ENCODE data around the gene IMMP2L. TPM values are rescaled to one million over a fixed set of nuclear protein-coding genes. Genes with fewer than 3 reads are reported as not detected.

The IMMP2L gene
- polyA plus RNA-seq, 1 donor (not counting 4 experiments of a cell fraction or from before 2014, with no cell fraction given), result 14.1 TPM

- Histone ChIP-seq H3K4me3 (ENCODE audit: control insufficient read depth in 2 of 3, extremely low read depth in 1 of 3, insufficient read depth in 2 of 3, low read depth in 1 of 3, low read length in 3 of 3) (no peak overlapping the region), H3K79me2 (ENCODE audit: control insufficient read depth, insufficient read depth, low read length) (no peaks in the 10 kb centered on the region), H4K20me1 (ENCODE audit: control insufficient read depth, extremely low read depth, insufficient read depth, low read length) (no peaks in the 10 kb centered on the region), H3K9me3 (ENCODE audit: control insufficient read depth, low read depth, low read length) (no peaks in the 10 kb centered on the region), H3K27ac (ENCODE audit: control insufficient read depth, insufficient read depth, low read length) (no peak overlapping the region), H3K9me1 (ENCODE audit: control insufficient read depth, extremely low read depth, insufficient read depth, low read length) (peaks cover 2% of the 10 kb centered on the region), H3K27me3 (ENCODE audit: control insufficient read depth, extremely low read depth, insufficient read depth, low read length) (no peaks in the 10 kb centered on the region), H2AFZ (ENCODE audit: control insufficient read depth, low read length) (no peak overlapping the region), H3K4me1 (ENCODE audit: control insufficient read depth, extremely low read depth, insufficient read depth, low read length) (no peaks in the 10 kb centered on the region), H3K4me2 (ENCODE audit: control insufficient read depth, extremely low read depth, insufficient read depth, low read depth, low read length) (no peak overlapping the region), H3K36me3 (ENCODE audit: control insufficient read depth in 2 of 2, extremely low read depth in 1 of 2, insufficient read depth in 2 of 2, low read length in 2 of 2) (no peaks in the 10 kb centered on the region), H3K9ac (ENCODE audit: control insufficient read depth, extremely low read depth, insufficient read depth, low read length) (no peak overlapping the region)
- no peak for FAIRE-seq
- TF ChIP-seq EZH2 (IDR thresholded peaks at IDR 0.05; ENCODE audit: low read length) (no peak), CTCF (optimal IDR thresholded peaks at IDR 0.05 in 1 of 3, IDR thresholded peaks at IDR 0.05 in 1 of 3, conservative IDR thresholded peaks at IDR 0.05 in 1 of 3; ENCODE audit: extremely low read depth in 1 of 3, insufficient read depth in 2 of 3, low read length in 3 of 3) (no peak)
- DNase-seq (ENCODE audit: low read depth, low spot score), result no peak
- dilution Hi-C loops (cut with MboI; ENCODE audit: extremely low pct_ligation_motif_present, low sequenced_read_pairs), result no loop called here
These were observed 320.0 kb downstream of the IMMP2L start for GRCh38 chr7:111242141-111242755.

- TF ChIP-seq CTCF (optimal IDR thresholded peaks at IDR 0.05 in 1 of 3, IDR thresholded peaks at IDR 0.05 in 1 of 3, conservative IDR thresholded peaks at IDR 0.05 in 1 of 3; ENCODE audit: extremely low read depth in 1 of 3, insufficient read depth in 2 of 3, low read length in 3 of 3) (no peak), EZH2 (IDR thresholded peaks at IDR 0.05; ENCODE audit: low read length) (no peak)
- H3K9me3 ChIP-seq (ENCODE audit: control insufficient read depth, low read depth, low read length), result no peaks in the 10 kb centered on the region
- no peak overlapping the region for H3K9ac ChIP-seq (ENCODE audit: control insufficient read depth, extremely low read depth, insufficient read depth, low read length)
- no peak overlapping the region for H2AFZ ChIP-seq (ENCODE audit: control insufficient read depth, low read length)
- H3K9me1 ChIP-seq (ENCODE audit: control insufficient read depth, extremely low read depth, insufficient read depth, low read length), result peaks cover 2% of the 10 kb centered on the region
- H3K4me3 ChIP-seq (ENCODE audit: control insufficient read depth in 2 of 3, extremely low read depth in 1 of 3, insufficient read depth in 2 of 3, low read depth in 1 of 3, low read length in 3 of 3), result no peak overlapping the region
- no peaks in the 10 kb centered on the region for H3K79me2 ChIP-seq (ENCODE audit: control insufficient read depth, insufficient read depth, low read length)
- FAIRE-seq (no peak), DNase-seq (ENCODE audit: low read depth, low spot score) (no peak)
- H3K36me3 ChIP-seq (ENCODE audit: control insufficient read depth in 2 of 2, extremely low read depth in 1 of 2, insufficient read depth in 2 of 2, low read length in 2 of 2), result no peaks in the 10 kb centered on the region
- H3K27ac ChIP-seq (ENCODE audit: control insufficient read depth, insufficient read depth, low read length), result no peak overlapping the region
- H3K4me2 ChIP-seq (ENCODE audit: control insufficient read depth, extremely low read depth, insufficient read depth, low read depth, low read length), result no peak overlapping the region
- dilution Hi-C loops (cut with MboI; ENCODE audit: extremely low pct_ligation_motif_present, low sequenced_read_pairs), result no loop called here
- no peaks in the 10 kb centered on the region for H3K4me1 ChIP-seq (ENCODE audit: control insufficient read depth, extremely low read depth, insufficient read depth, low read length)
- H4K20me1 ChIP-seq (ENCODE audit: control insufficient read depth, extremely low read depth, insufficient read depth, low read length), result no peaks in the 10 kb centered on the region
- no peaks in the 10 kb centered on the region for H3K27me3 ChIP-seq (ENCODE audit: control insufficient read depth, extremely low read depth, insufficient read depth, low read length)
These were observed 321.9 kb downstream of the IMMP2L start for GRCh38 chr7:111240371-111240770.

All from keratinocyte (primary cell).